ENCODE data around the gene FOXP1.
A peak's percentile ranks its signal among the peaks of the same experiment; 100 is the strongest.

Gene FOXP1

GRCh38 chr3:71226565-71227269 lies 356.8 kb downstream of the FOXP1 start:
- peak; percentile 62 for DNase-seq

DNA sequence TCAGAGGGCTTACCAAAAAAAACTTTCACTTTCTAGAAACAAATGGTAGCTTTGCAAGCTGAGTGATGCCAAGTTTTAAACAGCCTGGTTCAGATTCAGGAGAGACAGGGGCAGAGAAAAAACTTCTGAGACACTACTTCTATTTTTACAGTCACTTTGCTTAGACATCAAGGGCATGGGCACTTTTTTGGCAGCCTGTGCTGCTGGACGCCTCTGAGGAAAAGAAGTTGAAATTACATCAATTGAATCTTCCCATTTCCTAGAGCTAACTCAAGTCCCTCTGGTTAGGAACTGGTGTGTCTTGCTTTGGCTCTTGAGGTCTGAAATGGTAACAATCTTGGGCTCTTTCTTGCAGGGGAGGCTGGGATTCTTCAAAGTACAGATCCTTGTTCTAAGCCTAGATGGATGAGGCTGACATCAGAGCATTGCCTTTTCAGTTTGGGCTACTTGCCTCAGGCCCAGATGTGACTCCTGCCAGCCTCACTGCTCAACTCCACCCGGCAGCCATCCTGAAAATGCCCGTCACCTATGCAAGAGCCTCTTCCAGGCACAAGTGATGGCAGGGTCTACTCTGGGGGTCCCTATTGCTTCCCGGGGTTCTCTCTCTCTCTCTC lies 357.5 kb downstream of the FOXP1 start:
- DNase-seq = no peak

- no peak for DNase-seq
Observed at GRCh38 chr3:71225002-71225684, 358.4 kb downstream of the FOXP1 start.

DNA sequence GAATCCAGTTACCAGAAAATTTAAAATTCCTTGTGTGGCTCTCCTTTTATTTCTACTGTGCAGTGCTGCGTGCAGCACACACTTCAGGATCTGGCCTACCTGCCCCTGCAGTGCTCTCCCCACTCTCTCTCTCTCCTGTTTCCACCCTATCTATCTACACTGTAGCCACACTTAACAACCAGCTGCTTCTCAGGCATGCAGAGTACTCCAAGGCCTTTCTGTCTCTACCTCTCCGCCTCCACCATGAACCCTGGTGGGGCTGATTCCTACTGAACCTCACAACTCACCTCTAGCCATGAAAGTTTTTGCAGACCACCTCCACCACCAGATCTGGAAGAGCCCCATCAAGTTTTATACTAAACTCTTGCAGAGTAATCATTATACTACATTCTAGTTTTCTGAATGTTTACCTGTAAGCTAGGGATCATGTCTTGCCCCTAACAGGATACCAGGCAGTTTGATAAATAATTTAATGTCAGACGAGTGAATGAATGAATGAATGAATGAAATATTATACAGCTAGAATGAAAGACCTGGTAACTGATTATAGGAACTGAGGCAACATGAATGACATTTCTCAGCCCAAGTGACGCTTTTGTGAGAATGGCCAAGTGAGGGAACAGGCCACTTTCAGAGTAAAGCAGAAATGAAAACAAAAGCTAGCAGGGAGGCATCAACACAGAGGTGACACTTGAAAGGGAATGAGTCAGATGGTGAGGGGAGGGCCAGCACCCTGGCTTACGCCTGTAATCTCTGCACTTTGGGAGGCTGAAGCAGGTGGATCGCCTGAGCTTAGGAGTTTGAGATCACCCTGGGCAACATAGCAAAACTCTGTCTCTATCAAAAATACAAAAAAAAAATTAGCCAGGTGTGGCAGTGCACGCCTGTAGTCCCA lies 363.5 kb downstream of the FOXP1 start:
- no peak for DNase-seq

DNA sequence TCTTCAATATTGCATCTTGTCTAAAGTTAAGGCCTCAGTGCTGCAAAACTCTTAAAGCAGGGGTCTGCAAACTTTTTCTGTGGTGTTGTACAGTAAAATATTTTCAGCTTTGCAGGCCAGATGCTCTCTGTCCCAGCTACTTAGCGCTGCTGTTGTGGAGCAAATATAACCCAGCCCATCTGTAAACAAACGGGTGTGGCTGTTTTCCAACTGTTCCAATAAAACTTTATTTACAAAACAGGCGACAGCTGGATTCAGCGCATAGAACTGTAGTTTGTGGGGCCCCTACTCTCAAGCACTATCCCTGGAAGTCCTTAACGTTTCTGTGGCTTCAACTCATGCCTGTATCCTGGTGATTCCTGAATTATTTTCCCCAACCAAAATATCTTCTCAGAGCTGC lies 365.0 kb downstream of the FOXP1 start:
- no peak for DNase-seq

DNA sequence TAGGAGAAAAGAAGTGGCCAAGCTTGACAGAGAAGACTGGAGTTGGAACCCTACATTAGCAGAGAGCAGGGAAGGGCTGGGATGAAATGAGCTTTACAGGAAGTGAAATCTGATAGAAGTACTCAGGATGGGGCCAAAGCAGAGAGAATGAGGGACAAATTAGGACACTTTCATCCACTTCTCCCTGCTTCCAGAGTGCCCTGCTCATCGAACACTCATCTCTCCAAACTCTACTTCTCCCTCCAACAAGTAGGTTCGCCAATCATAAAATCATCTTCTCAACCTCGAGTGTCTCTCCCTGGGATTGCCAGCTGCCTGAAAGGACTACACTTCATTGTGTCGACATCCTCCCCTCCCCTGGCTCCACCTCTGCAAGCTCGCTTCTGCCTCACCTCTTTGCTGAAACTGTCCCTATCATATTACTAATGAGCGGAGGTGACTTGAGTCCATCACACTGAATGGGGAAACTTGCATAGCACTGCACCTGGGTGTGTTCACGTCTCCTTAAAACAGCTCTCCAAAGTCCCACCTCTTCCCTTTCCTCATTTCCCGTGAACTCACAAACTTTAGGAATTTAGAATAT lies 365.8 kb downstream of the FOXP1 start:
- no peak for DNase-seq

GRCh38 chr3:71215351-71215750 lies 368.2 kb downstream of the FOXP1 start:
- no peak for DNase-seq

- DNase-seq = no peak
Observed at GRCh38 chr3:71214797-71215196, 368.7 kb downstream of the FOXP1 start.

- DNase-seq = no peak
Observed at GRCh38 chr3:71214016-71214415, 369.5 kb downstream of the FOXP1 start.

DNA sequence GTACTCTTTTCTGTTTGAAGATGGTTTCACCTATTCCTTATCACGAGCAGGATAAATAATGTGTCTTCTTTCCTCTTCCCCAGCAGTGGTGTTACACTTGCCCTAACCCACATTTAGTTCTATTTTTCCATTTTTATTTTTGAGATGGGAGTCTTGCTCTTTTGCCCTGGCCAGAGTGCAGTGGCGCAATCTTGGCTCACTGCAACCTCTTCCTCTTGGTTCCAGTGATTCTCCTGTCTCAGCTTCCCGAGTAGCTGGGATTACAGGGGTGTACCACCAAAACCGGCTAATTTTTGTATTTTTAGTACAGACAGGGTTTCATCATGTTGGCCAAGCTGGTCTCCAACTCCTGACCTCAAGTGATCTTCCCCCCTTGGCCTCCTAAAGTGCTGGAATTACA lies 372.4 kb downstream of the FOXP1 start:
- DNase-seq = no peak

DNA sequence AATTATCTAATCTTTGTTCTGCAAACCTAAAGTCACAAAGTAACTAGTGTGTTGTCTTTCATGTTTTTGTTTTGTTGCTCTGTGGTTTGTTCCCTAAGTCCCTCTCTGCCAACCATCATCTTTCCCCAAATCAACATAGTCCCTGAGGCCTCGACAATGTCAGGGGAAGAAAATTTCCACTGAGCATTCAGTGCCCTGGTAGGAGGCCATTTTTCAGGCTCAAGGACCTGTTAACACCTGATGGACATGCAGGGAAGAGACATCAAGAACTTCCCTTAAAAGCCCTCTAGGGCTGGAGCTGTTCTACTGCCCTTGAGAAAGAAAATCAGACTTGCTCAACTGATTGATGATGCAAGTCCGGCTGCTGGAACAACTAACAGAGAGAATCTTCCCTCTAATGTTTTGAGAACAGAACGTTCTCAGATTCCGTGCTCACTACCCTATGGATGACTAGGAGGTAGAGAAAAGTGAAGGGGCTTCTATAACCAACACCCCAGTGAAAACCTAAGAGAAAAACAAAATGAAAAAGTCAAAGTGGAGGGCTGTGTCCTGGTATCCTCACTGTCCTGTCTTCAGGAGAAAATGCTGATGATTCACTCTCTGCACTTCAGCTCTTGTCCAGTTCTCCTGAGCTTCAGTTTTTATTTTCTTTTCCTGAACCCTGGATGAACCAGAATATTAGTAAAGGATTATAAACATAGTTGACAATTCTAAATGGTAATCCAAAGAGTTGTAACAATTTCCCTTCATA lies 373.1 kb downstream of the FOXP1 start:
- peak; percentile 70 for DNase-seq

GRCh38 chr3:71208211-71209095 lies 375.1 kb downstream of the FOXP1 start:
- DNase-seq = peak; percentile 94

- peak; percentile 62 for DNase-seq
Observed at GRCh38 chr3:71207632-71208031, 375.9 kb downstream of the FOXP1 start.

DNA sequence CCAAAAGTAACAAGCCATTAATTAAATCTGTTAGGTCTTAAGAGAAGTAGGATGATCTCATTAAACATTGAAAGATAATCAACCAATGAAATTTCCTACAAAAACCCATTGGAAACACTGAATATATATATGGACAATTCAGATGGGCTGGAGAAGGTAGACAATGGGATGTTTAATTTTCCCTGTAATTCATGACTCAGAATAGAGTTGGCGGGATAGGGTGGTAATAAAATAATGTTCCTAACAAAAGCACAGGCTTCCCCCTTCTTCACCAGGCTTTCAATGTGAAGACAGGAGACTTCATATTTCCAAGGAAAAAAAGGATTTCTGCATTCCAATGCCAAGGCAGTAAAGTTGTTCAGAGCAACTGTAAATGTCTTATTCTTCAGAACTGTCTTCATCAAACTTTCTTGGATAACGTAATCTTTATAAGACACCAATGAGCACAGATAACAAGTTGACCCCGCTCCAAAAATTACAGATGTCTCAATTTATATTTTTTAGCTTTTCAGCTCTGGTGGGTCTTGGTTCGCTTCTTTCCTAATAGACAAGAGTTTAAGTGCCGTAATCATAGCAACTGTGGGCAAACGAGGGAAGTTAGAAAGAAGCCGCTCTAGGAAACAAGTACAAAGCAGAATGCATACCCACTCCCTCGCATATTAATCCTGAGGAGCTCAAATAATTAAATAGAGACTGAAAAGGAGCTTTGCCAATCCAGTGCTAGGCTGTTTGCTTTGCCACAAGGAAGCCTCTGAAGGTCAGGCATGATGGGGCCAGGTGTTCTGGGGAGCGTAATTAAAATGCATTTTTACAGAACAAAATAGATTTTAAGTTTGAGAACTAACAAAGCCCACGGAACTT lies 377.0 kb downstream of the FOXP1 start:
- DNase-seq = no peak

GRCh38 chr3:71203727-71204488 lies 379.6 kb downstream of the FOXP1 start:
- DNase-seq = no peak

DNA sequence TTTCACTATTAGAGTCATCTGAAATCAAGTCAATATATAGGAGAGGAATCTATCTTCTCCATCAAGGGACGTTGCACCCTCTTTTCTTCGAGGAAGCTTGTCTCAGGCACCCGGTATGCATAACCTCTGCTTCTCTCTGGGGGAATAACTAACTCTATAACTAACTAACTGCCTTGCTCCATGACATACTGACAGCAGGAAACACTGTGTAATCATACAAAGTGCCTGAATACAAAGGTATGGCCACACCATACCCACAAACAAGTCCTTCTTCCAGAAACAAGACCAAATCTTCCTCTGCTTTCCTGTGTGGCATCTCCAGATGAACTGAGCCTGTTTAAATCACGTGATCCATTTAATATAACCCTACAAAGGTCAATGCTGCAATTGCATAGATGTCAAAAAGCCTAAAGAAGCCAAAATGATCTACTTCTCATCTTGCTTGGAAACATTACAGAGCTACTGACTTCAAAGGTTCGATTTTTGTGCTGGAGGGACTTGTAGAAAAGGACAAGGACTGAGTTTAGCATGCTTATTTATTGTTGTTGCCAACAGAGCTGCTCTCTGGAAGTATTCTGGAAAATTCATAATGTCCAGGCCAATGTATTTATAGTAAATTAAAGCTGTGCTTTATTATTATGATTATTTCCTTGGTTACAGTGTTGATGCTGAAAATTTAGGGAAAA lies 380.5 kb downstream of the FOXP1 start:
- DNase-seq = no peak

DNA sequence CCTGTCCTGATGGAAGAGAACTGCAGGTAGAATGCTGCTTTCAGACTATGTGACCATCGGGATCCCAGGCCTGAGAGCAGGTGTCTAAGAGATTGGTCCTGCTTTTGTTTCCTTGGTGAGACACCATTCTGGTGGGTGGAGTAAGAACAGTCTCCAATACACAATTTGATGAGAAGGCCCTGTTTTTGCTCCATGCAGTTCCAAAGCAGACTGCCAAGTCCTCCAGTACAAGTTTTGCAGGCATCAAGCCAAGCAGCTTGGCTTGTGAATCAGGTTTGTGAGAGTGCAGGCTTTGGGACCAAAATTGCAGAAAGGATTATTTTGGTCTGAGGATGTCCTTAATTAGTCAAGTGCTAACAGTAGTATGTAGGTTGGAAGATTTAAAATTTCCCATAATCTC lies 381.6 kb downstream of the FOXP1 start:
- DNase-seq = no peak

DNA sequence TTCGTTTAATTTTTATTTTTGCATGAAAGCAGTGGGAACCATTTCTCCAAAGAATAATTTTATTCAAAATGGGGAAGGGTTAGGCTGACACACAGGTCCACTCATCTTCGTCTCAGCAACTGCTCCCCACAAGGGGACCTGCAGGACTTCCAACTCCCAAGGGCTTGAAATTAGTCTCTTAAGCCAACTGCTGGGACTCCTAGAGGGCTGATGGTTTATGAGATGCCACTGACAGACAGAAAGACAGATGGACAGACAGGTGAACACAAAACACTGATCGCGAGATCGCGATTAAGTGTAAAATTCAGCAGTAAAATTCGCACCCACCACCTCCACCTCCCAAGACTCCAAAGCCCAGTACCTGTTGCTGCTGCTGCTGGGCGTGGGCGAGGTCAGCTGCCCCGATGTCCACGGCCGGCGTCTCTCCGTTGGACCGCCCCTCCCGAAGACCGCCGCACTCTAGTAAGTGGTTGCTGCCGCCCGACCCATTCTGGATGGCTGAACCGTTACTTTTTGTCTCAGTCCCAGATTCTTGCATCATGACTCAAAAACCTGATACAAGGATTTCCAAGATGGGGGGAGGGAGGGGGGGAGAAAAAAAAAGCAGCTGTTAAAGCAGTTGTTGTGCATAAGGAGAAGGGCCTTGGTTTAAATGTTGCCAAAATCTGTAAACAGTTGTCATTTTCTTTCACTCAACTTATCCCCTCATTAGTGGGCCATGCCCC lies 385.5 kb downstream of the FOXP1 start:
- DNase-seq = no peak
